PC-9 (cell line): ENCODE measurements around the gene HIC1. TPM values are rescaled to one million over a fixed set of nuclear protein-coding genes. Genes with fewer than 3 reads are reported as not detected.

Experiments
- BruUV-seq: library from RNA; stranded (reverse); fragments of 400-500 nt; replicated peaks from 2 replicates; lab custom pipeline; 2021; lab: Mats Ljungman, UMichigan
- CTCF ChIA-PET: fragments of 300-600 bp; sonication (Branson Sonifier 250); formaldehyde crosslinking; loops from one replicate; lab custom pipeline; 2022; ENCODE audit warnings: antibody characterized with exemption; lab: Charles Lee
- POLR2A ChIA-PET: fragments of 300-600 bp; sonication (Branson Sonifier 250); formaldehyde crosslinking; loops from one replicate; lab custom pipeline; 2022; ENCODE audit warnings: antibody characterized with exemption; ENCODE audit not compliant: unreplicated experiment; lab: Charles Lee
- DNase-seq, 2 experiments: peaks; one replicate each; pipeline versions ENCODE4 v3.0.0 to v3.0.0-alpha.2; 2015 to 2022; ENCODE audit warnings: mixed read lengths in 1 of 2
- H2AFZ ChIP-seq: fragments of 200-600 bp; sonication (generic); 2 replicates; pipeline ENCODE4 v1.8.1; 2017; ENCODE audit warnings: antibody characterized with exemption
- H3F3A ChIP-seq: fragments of 200-600 bp; sonication (generic); 2 replicates; pipeline ENCODE4 v1.8.1; 2017; ENCODE audit warnings: antibody characterized with exemption, mild to moderate bottlenecking, low read depth; ENCODE audit not compliant: insufficient read depth
- H3K27ac ChIP-seq: fragments of 200-600 bp; sonication (generic); 2 replicates; pipeline ENCODE4 v1.6.1; 2016; ENCODE audit warnings: mixed run types
- H3K27me3 ChIP-seq: fragments of 200-600 bp; sonication (generic); 2 replicates; pipeline ENCODE4 v1.6.1; 2016; ENCODE audit warnings: low read depth, mixed run types; ENCODE audit not compliant: insufficient read depth
- H3K36me3 ChIP-seq: fragments of 200-600 bp; sonication (generic); 2 replicates; pipeline ENCODE4 v1.6.1; 2016; ENCODE audit warnings: low read depth, mixed run types
- H3K4me1 ChIP-seq: fragments of 200-600 bp; sonication (generic); replicated peaks from 2 replicates; pipeline ENCODE4 v1.6.1; 2016; ENCODE audit warnings: mixed run types; ENCODE audit not compliant: insufficient read depth
- H3K4me2 ChIP-seq: fragments of 200-600 bp; sonication (generic); 2 replicates; pipeline ENCODE4 v1.6.1; 2017; ENCODE audit warnings: mixed run types
- H3K4me3 ChIP-seq: fragments of 200-600 bp; sonication (generic); 2 replicates; pipeline ENCODE4 v1.6.1; 2016; ENCODE audit warnings: mixed run types
- H3K79me2 ChIP-seq: fragments of 200-600 bp; sonication (generic); 2 replicates; pipeline ENCODE4 v1.6.1; 2017; ENCODE audit warnings: low read depth, mixed run types
- H3K9me2 ChIP-seq: fragments of 200-600 bp; sonication (generic); 2 replicates; pipeline ENCODE4 v1.8.1; 2017; ENCODE audit warnings: mild to moderate bottlenecking; ENCODE audit not compliant: insufficient read depth
- H3K9me3 ChIP-seq: fragments of 200-600 bp; sonication (generic); 2 replicates; pipeline ENCODE4 v1.8.1; 2016; ENCODE audit warnings: low read depth; ENCODE audit not compliant: insufficient read depth
- H4K20me1 ChIP-seq: fragments of 200-600 bp; sonication (generic); 2 replicates; pipeline ENCODE4 v1.8.1; 2017; ENCODE audit not compliant: insufficient read depth
- CTCF ChIP-seq: fragments of 200-600 bp; sonication (generic); conservative IDR thresholded peaks from 2 replicates; pipeline ENCODE4 v1.6.1; 2017; ENCODE audit warnings: mixed run types, antibody characterized with exemption, mild to moderate bottlenecking, moderate library complexity
- EZH2 ChIP-seq: fragments of 200-600 bp; sonication (generic); IDR thresholded peaks from 2 replicates; pipeline ENCODE4 v1.8.0; 2017; ENCODE audit warnings: antibody characterized with exemption, low read depth
- intact Hi-C: fragments of 100-400 bp; cut with micrococcal nuclease; formaldehyde crosslinking; loops from one replicate; pipeline ENCODE4 v1.10.0; 2022; ENCODE audit not compliant: unreplicated experiment
- total RNA-seq: library from RNA; stranded (reverse); gene quantifications from 2 replicates; pipeline ENCODE4 v1.2.3, GENCODE V29; 2021

HIC1 gene
- total RNA-seq, 1 experiment from 2014 or later = 0.63 TPM

GRCh38 chr17:2065949-2066400 is 11.1 kb downstream of the HIC1 start:
- Histone ChIP-seq H3K4me2 (no peak overlapping the region), H3F3A (peaks cover 7% of the 10 kb centered on the region; the same call in 1 of the 2 replicates), H2AFZ (no peak overlapping the region), H3K79me2 (no peaks in the 10 kb centered on the region), H3K9me2 (no peaks in the 10 kb centered on the region), H3K4me3 (no peak overlapping the region), H3K4me1 (no peaks in the 10 kb centered on the region), H3K27me3 (no peaks in the 10 kb centered on the region), H3K27ac (no peak overlapping the region), H3K9me3 (no peaks in the 10 kb centered on the region), H4K20me1 (no peaks in the 10 kb centered on the region; the same call in 1 of the 2 replicates), H3K36me3 (no peaks in the 10 kb centered on the region)
- ChIA-PET CTCF (interaction anchor here (0.6 kb wide), 1 partner anchor 46 kb away, joined by 9 read pairs; no protein-coding TSS in a partner anchor), POLR2A (no interaction called here)
- intact Hi-C loops = no loop called here
- no TSS peak for BruUV-seq
- no peak for DNase-seq
- TF ChIP-seq CTCF = no peak

GRCh38 chr17:2067048-2067561 is 12.2 kb downstream of the HIC1 start:
- Histone ChIP-seq H3K36me3 (no peaks in the 10 kb centered on the region), H3K4me1 (no peaks in the 10 kb centered on the region), H3K27me3 (no peaks in the 10 kb centered on the region), H3K27ac (no peak overlapping the region), H4K20me1 (no peaks in the 10 kb centered on the region), H3K4me3 (no peak overlapping the region), H3K4me2 (no peak overlapping the region), H3K9me3 (no peaks in the 10 kb centered on the region), H3F3A (peaks cover 7% of the 10 kb centered on the region; the same call in 1 of the 2 replicates), H3K79me2 (no peaks in the 10 kb centered on the region), H3K9me2 (no peaks in the 10 kb centered on the region), H2AFZ (no peak overlapping the region)
- ChIA-PET CTCF (no interaction called here), POLR2A (no interaction called here)
- DNase-seq = no peak
- TF ChIP-seq EZH2 (no peak), CTCF (no peak)
- BruUV-seq = no TSS peak
- intact Hi-C loops = no loop called here

GRCh38 chr17:2067608-2068024 is 12.7 kb downstream of the HIC1 start:
- Histone ChIP-seq H3K4me3 (no peak overlapping the region), H3K4me1 (no peaks in the 10 kb centered on the region), H3F3A (peaks cover 7% of the 10 kb centered on the region; the same call in 1 of the 2 replicates), H3K27ac (no peak overlapping the region), H3K4me2 (no peak overlapping the region), H3K27me3 (no peaks in the 10 kb centered on the region), H3K36me3 (no peaks in the 10 kb centered on the region), H2AFZ (no peak overlapping the region), H3K9me2 (no peaks in the 10 kb centered on the region), H4K20me1 (no peaks in the 10 kb centered on the region), H3K79me2 (no peaks in the 10 kb centered on the region), H3K9me3 (no peaks in the 10 kb centered on the region)
- ChIA-PET POLR2A (no interaction called here), CTCF (no interaction called here)
- intact Hi-C loops = no loop called here
- no TSS peak for BruUV-seq
- no peak for DNase-seq
- TF ChIP-seq EZH2 (no peak), CTCF (no peak)
